GM12878 (cell line): ENCODE measurements around the gene MLIP. TPM values are rescaled to one million over a fixed set of nuclear protein-coding genes. Genes with fewer than 3 reads are reported as not detected.

Experiments used
- ATAC-seq: fragments of 200-7000 bp; cut with Tn5 transposase; 3 replicates; pipeline ENCODE4 v1.9.1; 2020; ENCODE audit warnings: mild to moderate bottlenecking, moderate library complexity
- BruUV-seq: library from RNA; stranded (reverse); fragments of 400-500 nt; replicated peaks from 2 replicates; lab custom pipeline; 2021; lab: Mats Ljungman, UMichigan
- CTCF ChIA-PET: fragments of 300-600 bp; sonication (Branson Sonifier 250); formaldehyde crosslinking; extraction: SDS; loops from one replicate; lab custom pipeline; 2021; ENCODE audit warnings: inconsistent platforms; lab: Yijun Ruan, JAX
- POLR2A ChIA-PET: fragments of 350-600 bp; formaldehyde crosslinking; extraction: SDS; loops from one replicate; lab custom pipeline; 2021; ENCODE audit warnings: inconsistent platforms; lab: Charles Lee
- RAD21 ChIA-PET: fragments of 300-600 bp; sonication (Branson Sonifier 250); formaldehyde crosslinking; loops from one replicate; lab custom pipeline; 2023; ENCODE audit warnings: antibody characterized with exemption; ENCODE audit not compliant: unreplicated experiment; lab: Charles Lee
- SMC1A ChIA-PET: fragments of 300-600 bp; sonication (Branson Sonifier 250); formaldehyde crosslinking; loops from one replicate; lab custom pipeline; 2023; ENCODE audit not compliant: unreplicated experiment, uncharacterized antibody; lab: Charles Lee
- DNase-seq: peaks from one replicate; pipeline ENCODE4 v3.0.0-alpha.2; 2011; ENCODE audit warnings: low read depth, low spot score
- FAIRE-seq: peaks from 3 replicates; lab custom pipeline; 2011; peaks lifted over from hg19 to GRCh38; lab: Jason Lieb, UNC
- H2AFZ ChIP-seq: 2 replicates; pipeline ENCODE4 v1.6.0; 2011; ENCODE audit warnings: low read depth, low read length, control low read depth; ENCODE audit not compliant: control insufficient read depth
- H3K27ac ChIP-seq: 2 replicates; pipeline ENCODE4 v1.5.1; 2011; ENCODE audit warnings: control low read depth; ENCODE audit not compliant: control insufficient read depth, insufficient read depth
- H3K27me3 ChIP-seq, 2 experiments: replicated peaks in 1 of 2; 2 replicates each; pipeline versions ENCODE4 v1.6.0 to v1.6.1; 2011; ENCODE audit warnings: low read length in 1 of 2; ENCODE audit not compliant: control insufficient read depth in 2 of 2, insufficient read depth in 2 of 2
- H3K36me3 ChIP-seq, 2 experiments: 2 replicates each; pipeline ENCODE4 v1.5.1; 2011; ENCODE audit warnings: low read length in 1 of 2; ENCODE audit not compliant: control insufficient read depth in 2 of 2, insufficient read depth in 2 of 2
- H3K4me1 ChIP-seq: 2 replicates; pipeline ENCODE4 v1.6.1; 2011; ENCODE audit warnings: mild to moderate bottlenecking, low read length, moderate library complexity, mixed read lengths; ENCODE audit not compliant: control insufficient read depth, insufficient read depth
- H3K4me2 ChIP-seq: 2 replicates; pipeline ENCODE4 v1.6.0; 2011; ENCODE audit warnings: control low read depth; ENCODE audit not compliant: control insufficient read depth, insufficient read depth
- H3K4me3 ChIP-seq: fragments of 200-600 bp; sonication (generic); 2 replicates; pipeline ENCODE4 v1.5.1; 2016
- H3K79me2 ChIP-seq: 2 replicates; pipeline ENCODE4 v1.6.0; 2011; ENCODE audit warnings: low read length; ENCODE audit not compliant: control insufficient read depth, insufficient read depth
- H3K9ac ChIP-seq: 2 replicates; pipeline ENCODE4 v1.8.0; 2011; ENCODE audit warnings: low read length, control low read depth, mixed read lengths; ENCODE audit not compliant: control insufficient read depth, insufficient read depth
- H3K9me3 ChIP-seq: replicated peaks from 3 replicates; pipeline ENCODE4 v1.5.1; 2011; ENCODE audit warnings: mild to moderate bottlenecking, low read length; ENCODE audit not compliant: control insufficient read depth, insufficient read depth
- H4K20me1 ChIP-seq: 2 replicates; pipeline ENCODE4 v1.6.0; 2011; ENCODE audit not compliant: control insufficient read depth, insufficient read depth
- BMI1 ChIP-seq: fragments of 450-650 bp; IDR thresholded peaks from 2 replicates; pipeline ENCODE4 v1.6.1; 2016; ENCODE audit warnings: mild to moderate bottlenecking, moderate library complexity, borderline replicate concordance
- CHD4 ChIP-seq: fragments of 200-600 bp; sonication (generic); IDR thresholded peaks from 2 replicates; pipeline ENCODE4 v1.6.1; 2016; ENCODE audit warnings: mild to moderate bottlenecking
- E2F8 ChIP-seq: fragments of 450-650 bp; IDR thresholded peaks from 2 replicates; pipeline ENCODE4 v1.6.1; 2018; ENCODE audit warnings: mild to moderate bottlenecking, low read depth, moderate library complexity; ENCODE audit not compliant: partially characterized antibody
- GATAD2B ChIP-seq: fragments of 450-650 bp; conservative IDR thresholded peaks from 2 replicates; pipeline ENCODE4 v1.6.1; 2017; ENCODE audit warnings: low read depth, mild to moderate bottlenecking, moderate library complexity
- HDAC2 ChIP-seq: fragments of 200-600 bp; sonication (generic); IDR thresholded peaks from 2 replicates; pipeline ENCODE4 v1.6.1; 2017
- IRF3 ChIP-seq: fragments of 450-650 bp; IDR thresholded peaks from 2 replicates; pipeline ENCODE4 v1.6.1; 2014; ENCODE audit warnings: mild to moderate bottlenecking
- KLF5 ChIP-seq: fragments of 450-650 bp; IDR thresholded peaks from 2 replicates; pipeline ENCODE4 v1.6.1; 2014; ENCODE audit warnings: mild to moderate bottlenecking; ENCODE audit not compliant: partially characterized antibody
- NFXL1 ChIP-seq: fragments of 450-650 bp; IDR thresholded peaks from 2 replicates; pipeline ENCODE4 v1.6.1; 2017; ENCODE audit warnings: antibody characterized with exemption, mild to moderate bottlenecking, borderline replicate concordance
- PML ChIP-seq: IDR thresholded peaks from 2 replicates; pipeline ENCODE4 v1.6.1; 2012; ENCODE audit warnings: low read length, inconsistent platforms
- SIN3A ChIP-seq: IDR thresholded peaks from 2 replicates; pipeline ENCODE4 v1.6.1; 2012; ENCODE audit warnings: low read depth, low read length, improper control_type of control experiment
- SMAD5 ChIP-seq: IDR thresholded peaks from 2 replicates; pipeline ENCODE4 v1.6.1; 2016; ENCODE audit warnings: antibody characterized with exemption, low read depth
- SRF ChIP-seq, 2 experiments: IDR thresholded peaks; 2 replicates each; pipeline ENCODE4 v1.6.1; 2011; ENCODE audit warnings: low read depth in 2 of 2, low read length in 2 of 2, mild to moderate bottlenecking in 1 of 2, moderate library complexity in 1 of 2
- TCF3 ChIP-seq: IDR thresholded peaks from 2 replicates; pipeline ENCODE4 v1.6.1; 2012; ENCODE audit warnings: low read depth, mild to moderate bottlenecking, low read length, borderline replicate concordance; ENCODE audit not compliant: insufficient read depth
- WGBS: methylation state at CpG from one replicate; pipeline ENCODE4 v1.1.6; 2016; ENCODE audit warnings: low lambda C conversion rate; ENCODE audit not compliant: insufficient replicate concordance, insufficient coverage; ENCODE audit errors: missing lambda C conversion rate; 5-methylcytosine and 5-hydroxymethylcytosine counted together
- in situ Hi-C: fragments of 300-500 bp; cut with MboI; formaldehyde crosslinking; loops from 9 replicates; pipeline ENCODE4 v1.14.3; 2018; ENCODE audit warnings: mixed read lengths
- intact Hi-C: fragments of 100-400 bp; cut with micrococcal nuclease; formaldehyde crosslinking; loops from one replicate; pipeline ENCODE4 v1.14.2; 2022; ENCODE audit not compliant: unreplicated experiment
- polyA plus RNA-seq, 11 experiments: library from polyadenylated mRNA; depleted of rRNA in 4 of 11; unstranded in 6 of 11; stranded (reverse) in 5 of 11; fragments of >200 nt; fragmentation: Nextera tagmentation in 4 of 11; fragmentation: Illumina TruSeq in 1 of 11; extraction: Ambion mirVana in 4 of 11; extraction: Trizol in 1 of 11; gene quantifications; 1 replicate in 1 of 11; 2 replicates in 10 of 11; pipeline versions ENCODE4 v1.2.1 to v1.2.3, GENCODE V29; 2011 to 2016; ENCODE audit warnings: inconsistent platforms in 2 of 11, missing spikeins in 2 of 11, low read depth in 1 of 11
- total RNA-seq, 4 experiments: library from RNA; depleted of rRNA in 3 of 4; stranded (reverse); fragments of >200 nt in 3 of 4; fragmentation: Illumina TruSeq in 1 of 4; extraction: Trizol in 1 of 4; gene quantifications; 2 replicates each; pipeline versions ENCODE4 v1.2.1 to v1.2.3, GENCODE V29; 2013 to 2021

MLIP gene
- total and polyA plus RNA-seq, 10 of the 15 experiments (the other 5 are each of a cell fraction or from before 2014, with no cell fraction given), result not detected

GRCh38 chr6:54098450-54099044 is 12.7 kb upstream of the MLIP start:
- H3K27ac ChIP-seq, result no peak overlapping the region
- ChIA-PET RAD21 (no interaction called here), SMC1A (interaction anchor here (0.6 to 1.0 kb wide), 2 partner anchors 27 to 346 kb away, joined by 3 read pairs; no protein-coding TSS in a partner anchor), CTCF (interaction anchor here (0.7 kb wide), 1 partner anchor 40 kb away, joined by 3 read pairs; no protein-coding TSS in a partner anchor), POLR2A (no interaction called here)
- no peak overlapping the region for H3K4me3 ChIP-seq
- H3K4me2 ChIP-seq, result no peak overlapping the region
- no peaks in the 10 kb centered on the region for H3K9me3 ChIP-seq
- no peaks in the 10 kb centered on the region for H3K36me3 ChIP-seq
- no peak overlapping the region for H2AFZ ChIP-seq
- DNase-seq (no peak), FAIRE-seq (no peak), ATAC-seq (no peak)
- TF ChIP-seq TCF3, result no peak
- TF ChIP-seq SMAD5, result no peak
- TF ChIP-seq KLF5, result no peak
- TF ChIP-seq SIN3A, result no peak
- no peak for TF ChIP-seq NFXL1
- TF ChIP-seq CHD4, result no peak
- no peak for TF ChIP-seq IRF3
- no peak for TF ChIP-seq GATAD2B
- TF ChIP-seq PML, result no peak
- TF ChIP-seq BMI1, result no peak
- TF ChIP-seq SRF (IDR thresholded peaks at IDR 0.05; ENCODE audit: low read depth in 2 of 2, low read length in 2 of 2), result no peak
- no peak for TF ChIP-seq E2F8
- TF ChIP-seq HDAC2, result no peak
- H3K27me3 ChIP-seq, result no peaks in the 10 kb centered on the region; a peak in 1 of 4 replicates
- in situ Hi-C loops, result no loop called here
- H4K20me1 ChIP-seq, result no peaks in the 10 kb centered on the region
- WGBS, result 16% methylated on average over 6 of the region's 6 CpGs
- BruUV-seq, result no TSS peak
- intact Hi-C loops, result no loop called here
- H3K4me1 ChIP-seq, result no peaks in the 10 kb centered on the region
- no peak overlapping the region for H3K9ac ChIP-seq
- no peaks in the 10 kb centered on the region for H3K79me2 ChIP-seq
